HG02798 (cell line): ENCODE measurements around the gene ALG1L2.
"Not testable (repeated sequence)": the region's sequence is repeated elsewhere in the genome, so short reads cannot be mapped to it uniquely, and the experiment has no call there.

Experiments used
- ATAC-seq: cut with Tn5 transposase; IDR thresholded peaks from one replicate; pipeline ENCODE4 v1.9.1; 2021; ENCODE audit warnings: mild to moderate bottlenecking; ENCODE audit not compliant: unreplicated experiment, poor library complexity

The ALG1L2 gene

GRCh38 chr3:130119824-130120223 lies 38.2 kb downstream of the ALG1L2 start:
- not testable (repeated sequence) for ATAC-seq

GRCh38 chr3:130120291-130120690 lies 38.7 kb downstream of the ALG1L2 start:
- ATAC-seq, result not testable (repeated sequence)

GRCh38 chr3:130122891-130123775 lies 41.5 kb downstream of the ALG1L2 start:
- ATAC-seq, result not testable (repeated sequence)

GRCh38 chr3:130125406-130125805 lies 43.8 kb downstream of the ALG1L2 start:
- ATAC-seq, result not testable (repeated sequence)

GRCh38 chr3:130136337-130136736 lies 54.7 kb downstream of the ALG1L2 start:
- not testable (repeated sequence) for ATAC-seq

GRCh38 chr3:130137685-130138084 lies 56.1 kb downstream of the ALG1L2 start:
- ATAC-seq, result not testable (repeated sequence)

- not testable (repeated sequence) for ATAC-seq
These were observed 57.4 kb downstream of the ALG1L2 start for GRCh38 chr3:130138992-130139391.

- ATAC-seq, result not testable (repeated sequence)
These were observed 59.1 kb downstream of the ALG1L2 start for GRCh38 chr3:130140756-130141155.

- ATAC-seq, result not testable (repeated sequence)
These were observed 62.2 kb downstream of the ALG1L2 start for GRCh38 chr3:130143648-130144327.

GRCh38 chr3:130144328-130144650 lies 62.7 kb downstream of the ALG1L2 start:
- not testable (repeated sequence) for ATAC-seq

GRCh38 chr3:130145456-130145855 lies 63.8 kb downstream of the ALG1L2 start:
- ATAC-seq, result not testable (repeated sequence)

GRCh38 chr3:130146465-130146864 lies 64.8 kb downstream of the ALG1L2 start:
- ATAC-seq, result not testable (repeated sequence)
